Stimulated activated CD8-positive, alpha-beta memory T cell treated with anti-CD3 and anti-CD28 coated beads, Interleukin-4, amount 100 ng/mL, for 24 hours (primary cell): ENCODE measurements around the gene KIAA1958.

Source experiments
- DNase-seq: peaks from one replicate; pipeline ENCODE4 v3.0.0-alpha.2; 2020; ENCODE audit warnings: low read depth

The KIAA1958 gene, protein sequence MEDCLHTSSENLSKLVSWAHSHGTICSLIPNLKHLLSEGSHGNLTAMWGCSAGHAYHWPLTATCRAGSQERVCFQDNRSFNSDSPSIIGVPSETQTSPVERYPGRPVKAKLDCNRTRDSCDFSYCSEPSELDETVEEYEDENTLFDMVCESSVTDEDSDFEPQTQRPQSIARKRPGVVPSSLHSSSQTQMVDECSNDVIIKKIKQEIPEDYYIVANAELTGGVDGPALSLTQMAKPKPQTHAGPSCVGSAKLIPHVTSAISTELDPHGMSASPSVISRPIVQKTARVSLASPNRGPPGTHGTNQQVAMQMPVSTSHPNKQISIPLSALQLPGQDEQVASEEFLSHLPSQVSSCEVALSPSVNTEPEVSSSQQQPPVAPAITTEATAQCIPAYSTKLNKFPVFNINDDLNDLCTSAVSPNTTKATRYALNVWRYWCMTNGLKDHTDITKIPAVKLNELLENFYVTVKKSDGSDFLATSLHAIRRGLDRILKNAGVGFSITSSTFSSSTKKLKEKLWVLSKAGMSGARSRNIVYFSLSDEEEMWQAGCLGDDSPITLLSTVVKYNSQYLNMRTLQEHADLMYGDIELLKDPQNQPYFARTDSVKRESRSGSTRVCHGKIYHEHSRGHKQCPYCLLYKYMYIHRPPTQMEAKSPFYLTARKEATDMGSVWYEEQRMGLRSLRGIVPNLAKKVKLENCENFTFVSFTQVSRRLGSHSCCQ

DNA sequence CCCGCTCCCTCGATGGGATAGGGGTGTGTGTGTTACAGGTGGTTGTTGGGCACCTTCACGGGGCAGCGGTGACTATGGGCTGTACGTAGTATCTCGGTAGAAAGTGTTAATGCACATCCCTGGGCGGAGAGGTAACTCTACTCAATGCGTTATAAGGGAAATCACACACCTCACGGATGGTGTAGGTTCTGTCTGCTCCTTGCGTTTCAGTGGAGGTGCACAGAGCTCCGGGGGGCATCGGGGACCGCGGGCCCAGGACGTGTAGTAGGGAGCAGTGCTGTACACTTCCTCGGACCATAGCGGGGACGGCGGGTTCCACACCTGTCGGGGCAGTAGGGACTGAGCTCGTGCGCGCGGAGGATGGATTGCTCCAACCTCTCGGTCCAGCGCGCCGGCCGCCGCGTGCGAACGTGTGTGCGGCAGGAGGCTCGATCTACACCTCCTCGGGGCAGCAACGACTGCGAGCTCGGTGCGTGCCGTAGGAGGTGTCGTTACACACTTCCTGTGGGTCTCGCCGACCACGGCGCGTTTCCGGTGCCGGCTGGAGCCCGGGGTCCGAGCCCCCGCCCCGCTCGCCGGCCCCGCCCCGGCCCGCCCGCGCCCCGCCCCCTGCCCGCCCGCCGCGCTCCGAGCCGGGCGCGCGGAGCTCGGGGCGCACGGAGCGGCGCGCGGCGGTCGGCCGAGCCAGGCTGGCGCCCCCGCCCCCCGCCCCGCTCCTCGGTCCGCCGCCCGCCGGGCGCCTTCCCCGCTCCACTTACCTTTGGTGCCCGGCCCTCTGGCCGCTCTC lies at the start of gene KIAA1958:
Gene KIAA1958, plus strand, starts transcription at position 607 of the 787 bp plus-strand sequence. CDS start 87,254 bp downstream, outside the sequence.
- DNase-seq: peak; percentile 81

DNA sequence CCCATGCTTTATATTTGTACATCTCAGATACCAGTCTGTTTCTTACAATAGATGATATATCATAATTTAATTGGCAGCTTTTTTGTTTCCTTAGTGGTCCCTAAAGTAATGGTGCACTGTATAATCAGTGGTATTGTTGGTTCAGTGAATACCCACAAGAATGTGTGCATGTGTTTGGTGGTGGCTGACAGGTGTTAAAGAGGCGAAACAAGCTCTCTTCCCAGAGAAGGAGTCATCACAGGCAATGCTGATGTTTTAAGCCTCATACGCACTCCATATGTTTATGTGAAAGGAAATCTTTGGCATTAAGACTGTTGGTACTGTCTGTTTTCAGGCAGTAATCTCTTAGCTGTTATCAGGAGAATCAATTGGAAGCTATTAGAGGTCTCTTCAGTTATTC lies 49.2 kb upstream of the KIAA1958 start:
- DNase-seq: no peak

DNA sequence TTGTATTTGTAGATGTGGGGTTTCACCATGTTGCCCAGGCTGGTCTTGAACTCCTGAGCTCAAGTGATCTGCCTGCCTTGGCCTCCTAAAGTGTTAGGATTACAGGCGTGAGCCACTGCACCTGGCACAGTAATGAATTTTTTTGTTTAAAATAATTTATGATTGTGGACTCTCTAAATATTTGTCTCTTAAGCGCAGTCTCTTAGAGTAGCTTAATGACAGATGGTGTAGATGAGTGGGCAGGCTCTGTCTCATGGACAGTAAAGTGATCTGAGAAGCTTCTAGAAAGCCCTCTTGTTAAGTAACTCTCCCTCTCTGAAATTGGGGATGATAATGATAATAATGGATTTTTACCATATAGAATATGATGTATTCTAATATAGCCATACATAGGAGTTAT lies 47.5 kb upstream of the KIAA1958 start:
- no peak for DNase-seq

DNA sequence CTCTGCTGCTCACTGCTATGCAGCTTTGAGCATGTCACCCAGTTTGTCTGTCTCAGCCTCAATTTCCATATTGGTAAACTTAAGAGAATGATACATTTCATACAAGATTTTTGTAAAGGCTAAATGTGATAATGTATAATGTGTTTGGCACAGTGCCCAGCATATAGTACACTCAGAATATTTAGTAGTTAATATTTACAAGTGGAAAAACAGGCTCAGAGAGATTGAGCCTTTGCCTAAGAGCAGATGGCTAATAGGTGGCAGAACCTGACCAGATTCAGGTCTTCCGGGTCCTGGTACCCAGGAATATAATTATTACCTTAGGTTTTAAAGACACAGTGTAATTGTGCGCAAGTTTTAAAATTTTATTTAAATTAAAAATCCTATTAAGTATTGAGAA lies 46.8 kb upstream of the KIAA1958 start:
- DNase-seq: no peak

DNA sequence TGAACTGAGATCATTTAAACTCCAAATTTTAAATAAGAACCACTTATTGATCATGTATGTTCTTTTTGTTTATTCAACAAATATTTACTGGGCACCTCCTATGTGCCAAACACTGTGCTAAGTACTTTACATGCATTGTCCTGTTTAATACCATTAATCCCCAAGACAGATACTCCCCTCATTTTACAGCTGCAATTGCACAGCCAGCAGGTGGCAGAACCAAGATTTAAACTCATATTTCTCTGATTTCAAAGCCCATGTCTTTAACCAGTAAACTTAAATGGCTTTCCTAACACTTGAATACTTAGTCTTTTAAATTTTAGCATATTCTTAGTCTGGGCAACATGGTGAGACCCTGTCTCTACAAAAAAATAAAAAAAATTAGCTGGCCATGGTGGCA lies 43.4 kb upstream of the KIAA1958 start:
- DNase-seq: no peak

DNA sequence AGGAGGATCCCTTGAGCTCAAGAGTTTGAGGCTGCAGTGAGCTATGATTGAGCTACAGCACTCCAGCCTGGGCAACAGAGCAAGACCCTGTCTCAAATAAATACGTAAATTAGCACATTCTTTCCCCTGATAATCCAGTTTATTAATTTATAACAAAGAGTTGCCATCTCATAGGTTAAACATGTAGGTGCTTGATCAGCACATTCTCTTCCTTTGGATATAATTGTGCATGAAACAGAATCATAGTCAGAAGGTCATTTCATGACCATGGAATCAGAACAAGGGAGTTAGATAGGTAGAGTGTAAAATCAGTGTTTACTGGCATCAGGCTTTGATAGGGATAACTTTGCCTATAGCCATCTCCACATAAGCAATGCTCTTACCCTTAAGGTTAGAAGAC lies 43.0 kb upstream of the KIAA1958 start:
- no peak for DNase-seq

DNA sequence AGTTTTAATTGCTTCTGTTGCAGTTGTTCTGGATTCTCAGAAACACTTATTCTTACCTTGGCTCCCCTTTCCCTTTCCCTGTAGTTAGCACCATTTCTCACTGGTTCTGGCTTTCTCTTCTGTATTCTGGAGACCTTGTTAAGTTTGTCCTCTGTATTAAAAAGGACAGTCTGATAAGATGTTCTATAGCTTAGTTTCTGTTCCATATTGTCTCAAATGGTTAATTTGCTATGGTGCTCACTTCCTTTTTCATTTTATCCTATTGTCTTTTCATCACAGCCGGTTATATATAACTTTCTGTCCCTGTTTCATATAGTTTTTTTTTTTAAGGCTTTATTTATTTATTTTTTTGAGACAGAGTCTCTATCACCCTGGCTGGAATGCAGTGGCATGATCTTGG lies 41.4 kb upstream of the KIAA1958 start:
- DNase-seq: no peak

DNA sequence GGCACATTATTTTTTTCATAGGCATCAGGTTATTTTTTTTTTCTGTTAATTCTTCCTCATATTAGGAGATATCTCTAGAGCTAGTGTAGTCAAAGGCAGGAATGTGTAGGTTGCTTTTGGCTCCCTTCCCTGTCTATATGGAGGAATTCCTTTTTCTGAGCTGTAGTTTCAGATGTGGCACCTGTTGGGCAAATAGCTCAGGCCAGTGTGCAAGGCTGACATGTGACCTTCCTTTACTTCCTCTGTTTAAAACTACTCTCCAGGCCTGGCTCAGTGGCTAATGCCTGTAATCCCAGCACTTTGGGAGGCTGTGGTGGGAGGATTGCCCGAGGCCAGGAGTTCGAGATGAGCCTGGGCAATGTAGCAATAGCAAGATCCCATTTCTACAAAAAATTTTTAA lies 40.5 kb upstream of the KIAA1958 start:
- no peak for DNase-seq

DNA sequence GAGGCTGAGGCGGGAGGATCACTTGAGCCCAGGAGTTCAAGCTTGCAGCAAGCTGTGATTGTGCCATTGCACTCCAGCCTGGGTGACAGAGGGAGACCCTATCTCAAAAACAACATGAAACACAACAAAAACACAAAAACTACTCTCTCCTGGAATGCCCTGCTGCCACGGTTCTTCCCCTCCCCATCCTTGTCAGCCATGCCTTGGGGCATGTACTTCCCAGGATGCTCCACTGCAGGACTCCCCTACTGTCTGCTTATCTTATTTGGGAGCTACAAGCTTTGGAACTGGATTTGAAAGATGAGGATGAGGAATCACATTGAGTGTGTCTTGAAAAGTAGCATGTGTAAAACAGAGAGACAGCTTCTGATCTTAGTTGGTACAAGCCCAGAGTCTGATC lies 40.1 kb upstream of the KIAA1958 start:
- DNase-seq: no peak

DNA sequence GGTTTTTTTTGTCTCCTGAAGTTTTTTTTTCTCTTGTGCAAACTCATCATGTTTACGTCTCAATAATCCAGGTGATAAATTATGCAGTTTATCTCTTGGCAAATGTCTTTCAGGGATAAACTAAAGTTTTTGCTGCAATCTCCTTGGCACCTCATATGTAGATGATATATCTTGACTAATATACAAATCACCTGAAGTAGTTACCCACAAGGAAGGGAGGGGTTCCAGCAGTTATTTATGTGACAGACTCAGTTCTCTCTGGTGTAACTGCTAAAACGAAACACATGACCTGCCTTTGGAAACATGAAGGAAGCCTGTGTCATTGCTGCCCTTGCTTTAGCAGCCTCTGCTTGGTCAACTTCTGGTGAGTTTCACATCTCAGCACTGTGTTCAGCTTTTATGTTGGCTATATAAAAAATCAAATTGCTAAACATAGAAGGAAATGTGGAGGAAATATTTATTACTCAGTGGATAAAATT lies 39.3 kb upstream of the KIAA1958 start:
- no peak for DNase-seq

DNA sequence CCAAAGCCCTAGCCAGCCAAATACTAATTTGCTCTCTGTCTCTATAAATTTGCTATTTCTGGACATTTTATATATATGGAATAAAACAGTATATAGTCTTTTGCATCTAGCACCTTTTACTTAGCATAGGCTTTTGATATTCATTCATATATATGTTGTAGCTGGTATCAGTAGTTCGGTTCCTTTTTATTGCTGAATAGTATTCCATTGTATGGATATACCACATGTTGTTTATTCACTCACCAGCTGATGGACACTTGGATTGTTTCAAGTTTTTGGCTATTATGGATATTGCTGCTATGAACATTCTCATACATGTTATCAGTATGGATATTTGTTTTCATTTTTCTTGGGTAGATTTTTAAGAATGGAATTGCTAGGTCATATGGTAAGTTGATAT lies 23.8 kb upstream of the KIAA1958 start:
- DNase-seq: no peak

DNA sequence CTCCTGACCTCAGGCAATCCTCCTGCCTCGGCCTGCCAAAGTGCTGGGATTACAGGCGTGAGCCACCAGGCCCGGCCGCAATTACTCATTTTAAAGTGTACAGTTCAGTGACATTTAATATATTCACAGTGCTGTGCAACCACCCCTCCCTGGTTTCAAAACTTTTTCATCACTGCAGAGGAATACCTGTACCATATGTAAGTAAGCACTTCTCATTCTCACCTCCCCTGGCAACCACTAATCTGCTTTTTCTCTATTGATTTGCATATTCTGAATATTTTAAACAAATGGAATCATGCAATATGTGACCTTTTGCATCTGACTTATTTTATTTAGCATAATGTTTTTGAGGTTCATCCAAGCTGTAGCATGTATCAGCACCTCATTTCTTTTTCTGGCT lies 21.3 kb upstream of the KIAA1958 start:
- no peak for DNase-seq

DNA sequence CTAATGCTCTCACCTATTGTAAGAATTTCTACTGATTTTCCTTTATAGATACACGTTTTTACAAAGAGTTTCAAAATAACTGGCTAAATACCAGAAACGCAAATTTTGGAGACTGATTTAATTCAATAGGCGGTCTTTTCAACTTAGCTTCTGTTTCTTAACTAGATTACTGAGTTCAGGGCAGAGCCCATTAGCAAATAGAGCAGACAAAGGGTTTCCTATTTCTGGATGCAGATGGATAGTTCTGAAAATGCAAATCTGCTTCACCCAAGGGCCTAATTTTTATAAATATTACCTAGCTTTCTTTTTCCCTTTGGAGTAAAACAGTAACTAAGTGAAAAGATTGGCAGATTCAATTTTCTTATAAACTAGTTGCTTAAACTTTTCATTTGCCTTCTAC lies 13.6 kb upstream of the KIAA1958 start:
- DNase-seq: no peak

DNA sequence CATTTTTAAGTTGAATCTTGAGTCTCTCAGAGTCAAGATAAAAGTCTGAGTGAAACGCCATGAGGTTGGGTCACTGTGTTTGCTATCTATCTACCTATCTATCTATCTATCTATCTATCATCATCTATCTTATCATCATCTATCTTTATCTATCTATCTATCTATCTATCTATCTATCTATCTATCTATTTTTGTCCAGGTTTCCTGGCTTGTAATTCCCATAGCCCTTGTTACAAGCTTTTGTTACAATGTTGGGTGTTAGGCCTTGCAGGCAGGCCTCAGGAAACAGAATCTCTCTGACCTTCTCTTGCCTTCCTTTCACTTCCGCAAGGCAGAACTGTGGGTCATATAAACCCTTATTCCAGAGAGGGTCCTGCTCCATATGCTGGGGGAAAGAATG lies 12.6 kb upstream of the KIAA1958 start:
- no peak for DNase-seq

DNA sequence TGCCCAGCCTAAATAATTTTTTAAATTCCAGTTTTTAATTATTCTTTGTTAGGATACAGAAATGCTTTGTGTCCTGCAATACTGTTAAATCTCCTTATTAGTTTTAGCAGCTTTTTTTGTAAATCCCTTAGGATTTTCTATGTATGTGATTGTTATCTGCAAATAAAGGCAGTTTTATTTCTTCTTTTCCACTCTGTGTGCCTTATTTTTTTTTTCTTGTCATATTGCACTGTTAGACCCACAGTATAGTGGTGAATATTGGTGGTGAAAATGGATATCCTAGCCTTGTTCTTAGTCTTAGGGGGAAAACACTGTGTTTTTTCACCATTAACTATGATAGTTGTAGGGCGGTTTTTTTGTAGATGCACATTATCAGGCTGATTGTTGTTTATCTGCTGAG lies 11.3 kb upstream of the KIAA1958 start:
- no peak for DNase-seq

DNA sequence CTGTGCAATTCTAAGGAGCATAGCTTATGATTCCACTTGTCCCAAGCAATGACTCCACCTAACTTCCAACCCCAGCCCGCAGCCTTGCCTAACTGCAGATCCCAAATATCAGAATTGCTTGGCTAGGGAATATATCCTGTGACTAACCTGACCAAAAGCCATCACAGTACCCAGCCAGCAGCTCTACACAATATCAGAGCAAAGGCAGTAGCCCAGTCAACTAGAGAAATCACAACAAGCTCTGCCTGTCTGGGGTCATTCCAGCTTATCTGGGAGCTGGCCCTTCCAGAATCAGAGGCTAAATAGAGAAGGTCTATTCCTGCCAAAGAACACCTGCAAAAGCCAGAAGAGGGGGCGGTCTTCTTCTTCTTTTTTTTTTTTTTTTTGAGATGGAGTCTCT lies 9.3 kb upstream of the KIAA1958 start:
- DNase-seq: no peak

DNA sequence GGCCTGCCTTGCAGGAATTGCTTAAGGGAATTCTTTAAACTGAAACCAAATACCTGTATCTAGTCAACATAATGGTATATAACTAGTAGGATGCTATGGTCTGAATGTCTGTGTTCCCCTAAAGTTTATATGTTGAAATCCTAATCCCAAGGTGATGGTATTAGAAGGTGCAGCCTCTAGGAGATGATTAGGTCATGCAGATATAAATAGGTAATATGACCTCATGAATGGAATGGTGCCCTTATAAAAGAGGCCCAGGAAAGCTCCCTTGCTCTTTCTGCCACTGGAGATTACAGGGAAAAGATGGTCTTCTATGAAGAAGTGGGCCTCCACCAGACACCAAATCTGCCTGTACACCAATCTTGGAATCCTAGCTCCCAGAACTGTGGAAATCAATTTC lies 7.4 kb upstream of the KIAA1958 start:
- DNase-seq: no peak

DNA sequence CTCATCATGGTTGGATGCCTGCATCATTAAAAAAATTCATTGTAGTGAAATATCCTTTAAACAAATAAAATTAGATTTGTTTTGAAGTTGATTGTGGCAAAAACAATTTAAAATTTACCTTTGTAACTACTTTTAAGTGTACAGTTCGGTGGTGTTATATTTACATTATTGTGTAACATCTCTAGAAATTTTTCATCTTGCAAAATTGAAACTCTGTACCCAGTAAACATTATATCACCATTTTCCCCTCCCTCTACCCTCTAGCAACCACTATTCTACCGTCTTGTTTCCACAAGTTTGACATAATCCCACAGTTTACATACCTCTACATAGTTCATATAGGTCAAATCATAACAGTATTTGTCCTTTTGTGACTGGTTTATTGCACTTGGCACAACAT lies 2.0 kb upstream of the KIAA1958 start:
- no peak for DNase-seq

DNA sequence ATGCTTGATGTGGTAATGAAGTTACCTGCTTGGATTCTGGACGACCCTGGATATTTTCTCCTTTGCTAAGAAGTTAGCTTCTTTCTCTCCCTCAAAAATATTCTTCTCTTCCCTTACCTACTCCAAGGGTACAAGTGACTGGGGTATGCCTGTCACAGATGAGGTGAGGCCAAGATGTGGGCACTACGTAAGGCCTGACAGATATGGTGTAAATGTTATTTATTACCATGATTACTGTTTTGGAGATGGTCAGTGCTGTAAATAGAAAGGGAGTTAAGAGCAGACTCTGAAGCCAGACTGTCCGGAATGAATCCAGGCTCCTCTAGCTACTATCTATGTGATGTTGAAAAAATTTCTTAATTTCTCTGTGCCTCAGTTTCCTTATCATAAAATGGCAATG lies 1.1 kb upstream of the KIAA1958 start:
- DNase-seq: no peak

DNA sequence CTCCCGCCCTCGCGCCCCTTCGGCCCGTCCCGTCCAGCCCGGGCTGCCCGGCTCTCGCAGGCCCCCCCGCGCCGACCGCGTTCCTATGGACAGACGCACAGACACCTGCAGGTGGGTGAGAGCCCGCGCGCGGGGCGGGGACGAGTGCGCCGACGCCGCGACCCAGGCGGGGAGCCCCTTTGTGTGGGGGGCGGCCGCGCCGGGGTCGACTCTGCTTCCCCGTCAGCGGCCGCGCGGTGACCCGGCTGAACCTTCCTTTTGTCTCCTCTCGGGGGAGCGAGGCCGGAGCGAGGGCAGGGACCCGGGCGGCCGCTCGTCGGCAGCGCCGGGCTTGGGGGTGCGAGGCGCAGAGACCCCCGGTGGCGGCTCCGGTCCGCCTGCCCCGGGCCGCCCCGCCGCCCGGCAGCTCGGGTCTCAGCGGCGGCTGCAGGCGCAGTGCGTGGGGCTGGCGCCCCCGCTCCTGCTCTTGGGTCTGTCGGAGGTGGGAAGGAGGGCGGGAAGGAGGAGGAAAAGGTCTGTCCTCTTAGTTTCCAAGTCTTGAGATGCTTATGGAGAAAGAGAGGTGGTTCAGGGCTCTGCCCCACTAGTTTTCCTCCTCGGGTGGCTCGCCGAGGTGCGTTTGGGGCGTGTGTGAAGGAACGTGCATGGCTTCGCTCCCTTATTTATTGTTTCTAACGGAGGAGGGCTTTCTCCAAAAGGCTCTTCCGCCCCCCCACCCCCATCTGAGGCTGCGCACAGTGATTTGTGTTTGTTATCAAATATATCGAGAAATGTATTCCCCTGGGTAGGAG lies 576 bp downstream of the KIAA1958 start:
- peak; percentile 33 for DNase-seq

DNA sequence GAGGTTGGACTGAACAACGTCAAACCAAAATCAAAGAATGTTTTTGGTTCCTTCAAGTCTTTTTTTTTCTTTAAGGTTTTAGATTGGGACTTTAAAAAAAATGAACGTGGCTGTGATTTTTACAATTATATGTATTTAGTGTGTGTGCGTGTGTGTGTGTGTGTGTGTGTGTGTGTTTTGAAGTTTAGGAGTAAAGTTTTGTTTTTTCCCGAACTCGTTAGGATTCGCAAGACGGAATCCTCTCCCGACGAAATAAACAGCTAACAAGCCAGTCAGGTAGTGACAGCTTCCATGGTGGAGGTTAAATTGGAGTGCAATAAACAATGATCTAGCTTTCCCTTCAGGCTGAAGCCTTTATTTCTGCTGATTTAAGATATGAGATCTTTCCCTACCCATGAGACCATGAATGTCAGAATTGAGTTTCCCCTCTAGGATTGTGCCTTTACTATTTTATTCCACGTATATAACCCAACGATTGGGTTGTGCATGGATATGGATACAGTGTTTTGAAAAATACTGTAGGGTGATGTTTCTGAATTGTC lies 1.2 kb downstream of the KIAA1958 start:
- no peak for DNase-seq
